ENCODE results near the gene PDE5A. TPM values are rescaled to one million over a fixed set of nuclear protein-coding genes. Genes with fewer than 3 reads are reported as not detected.

Gene PDE5A
- total and polyA plus RNA-seq, 2 donors (not counting 1 experiment from before 2014, with no cell fraction given): 0.49 to 1.4 TPM

DNA sequence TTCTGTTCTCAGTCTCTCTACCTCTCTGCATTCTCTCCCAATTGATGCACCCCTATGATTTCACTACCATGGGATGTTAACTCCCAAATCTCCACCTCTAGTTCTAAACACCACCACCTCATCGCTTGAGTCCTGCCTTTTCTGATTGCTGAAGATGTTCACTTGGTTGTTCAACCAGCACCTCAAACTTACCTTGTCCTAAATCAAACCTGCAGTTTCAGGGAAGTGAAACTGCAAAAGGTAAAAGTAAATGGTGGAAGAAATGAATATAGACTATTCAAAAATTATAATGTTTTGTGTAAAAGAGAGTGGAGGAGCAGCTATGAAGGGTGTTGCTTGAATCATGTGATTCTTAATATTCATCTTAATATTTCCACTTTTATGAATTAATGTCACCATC is 91.0 kb downstream of the PDE5A start:
- Histone ChIP-seq H3K4me3 (ENCODE audit: control extremely low read depth in 1 of 5, extremely low read depth in 1 of 5, insufficient read depth in 1 of 5, low read depth in 2 of 5, low read length in 4 of 5) (peak overlapping the region in 3 of 5 experiments; percentile 17 to 18 (median 17)), H3K36me3 (replicated peaks in 1 of 2; ENCODE audit: control extremely low read depth in 1 of 2, control insufficient read depth in 1 of 2, extremely low read depth in 1 of 2, insufficient read depth in 2 of 2, low read length in 1 of 2) (no peaks in the 10 kb centered on the region), H3K27ac (ENCODE audit: low read length in 2 of 2) (no peak overlapping the region), H4K20me1 (ENCODE audit: control insufficient read depth, insufficient read depth, low read length, poor library complexity, severe bottlenecking) (no peaks in the 10 kb centered on the region), H3K4me2 (replicated peaks; ENCODE audit: low read depth, low read length, poor library complexity, severe bottlenecking) (peak overlapping the region; percentile 41), H3K27me3 (replicated peaks in 1 of 4; ENCODE audit: control extremely low read depth in 1 of 4, control insufficient read depth in 3 of 4, insufficient read depth in 4 of 4, low read length in 3 of 4) (no peaks in the 10 kb centered on the region), H3K9me3 (ENCODE audit: control extremely low read depth in 1 of 3, control insufficient read depth in 2 of 3, insufficient read depth in 1 of 3, low read length in 2 of 3) (peaks cover 0 to 4% (median 2%) of the 10 kb centered on the region in 3 donors), H2AFZ (ENCODE audit: insufficient read depth, low read depth, low read length, poor library complexity, severe bottlenecking) (peak overlapping the region; percentile 30), H3K4me1 (ENCODE audit: control insufficient read depth in 2 of 2, insufficient read depth in 2 of 2, low read length in 2 of 2) (peaks cover 13 to 15% of the 10 kb centered on the region in 2 donors), H3K79me2 (ENCODE audit: control insufficient read depth, insufficient read depth, low read length) (no peaks in the 10 kb centered on the region), H3K9ac (ENCODE audit: low read length) (peak overlapping the region; percentile 14)
- ChIA-PET POLR2A (no interaction called here), CTCF (interaction anchor here (1.4 kb wide), 1 partner anchor 91 kb away, joined by 4 read pairs; the partner anchor contains the start of gene PDE5A)
- Mint-ChIP-seq H3K9me3 (ENCODE audit: insufficient read depth) (no peaks in the 10 kb centered on the region), H3K4me1 (peaks cover 16% of the 10 kb centered on the region), H3K4me3 (peak overlapping the region; percentile 67), H3K27me3 (no peaks in the 10 kb centered on the region), H3K27ac (peak overlapping the region; percentile 21)
- no peak for ATAC-seq (ENCODE audit: low read depth)
- TF ChIP-seq EZH2 (IDR thresholded peaks at IDR 0.05; ENCODE audit: borderline replicate concordance, insufficient read depth, low read depth, low read length, poor library complexity, severe bottlenecking): no peak
- TF ChIP-seq, protein P1, sequence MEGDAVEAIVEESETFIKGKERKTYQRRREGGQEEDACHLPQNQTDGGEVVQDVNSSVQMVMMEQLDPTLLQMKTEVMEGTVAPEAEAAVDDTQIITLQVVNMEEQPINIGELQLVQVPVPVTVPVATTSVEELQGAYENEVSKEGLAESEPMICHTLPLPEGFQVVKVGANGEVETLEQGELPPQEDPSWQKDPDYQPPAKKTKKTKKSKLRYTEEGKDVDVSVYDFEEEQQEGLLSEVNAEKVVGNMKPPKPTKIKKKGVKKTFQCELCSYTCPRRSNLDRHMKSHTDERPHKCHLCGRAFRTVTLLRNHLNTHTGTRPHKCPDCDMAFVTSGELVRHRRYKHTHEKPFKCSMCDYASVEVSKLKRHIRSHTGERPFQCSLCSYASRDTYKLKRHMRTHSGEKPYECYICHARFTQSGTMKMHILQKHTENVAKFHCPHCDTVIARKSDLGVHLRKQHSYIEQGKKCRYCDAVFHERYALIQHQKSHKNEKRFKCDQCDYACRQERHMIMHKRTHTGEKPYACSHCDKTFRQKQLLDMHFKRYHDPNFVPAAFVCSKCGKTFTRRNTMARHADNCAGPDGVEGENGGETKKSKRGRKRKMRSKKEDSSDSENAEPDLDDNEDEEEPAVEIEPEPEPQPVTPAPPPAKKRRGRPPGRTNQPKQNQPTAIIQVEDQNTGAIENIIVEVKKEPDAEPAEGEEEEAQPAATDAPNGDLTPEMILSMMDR (IDR thresholded peaks at IDR 0.05): no peak
- peak; percentile 27 for DNase-seq
- intact Hi-C loops (cut with micrococcal nuclease): no loop called here
- no CpG with 5 or more reads among the region's 1 CpG for WGBS (ENCODE audit: insufficient coverage)
